Fibroblast of lung (primary cell): ENCODE data around the gene NEK6.

Experiments used
- EZH2 ChIP-seq: IDR thresholded peaks from 2 replicates; pipeline ENCODE4 v1.5.1; 2012; ENCODE audit warnings: low read length, control low read depth, mild to moderate bottlenecking; ENCODE audit errors: missing control alignments
- TF ChIP-seq, protein P1 (sequence below), 2 donors: IDR thresholded peaks in 1 of 2; conservative IDR thresholded peaks in 1 of 2; 1 replicate in 1 of 2; 2 replicates in 1 of 2; pipeline ENCODE4 v1.5.1; 2011 to 2012; ENCODE audit warnings: low read length in 2 of 2, control low read depth in 1 of 2, inconsistent platforms in 1 of 2, low read depth in 1 of 2, mild to moderate bottlenecking in 1 of 2

DNA sequence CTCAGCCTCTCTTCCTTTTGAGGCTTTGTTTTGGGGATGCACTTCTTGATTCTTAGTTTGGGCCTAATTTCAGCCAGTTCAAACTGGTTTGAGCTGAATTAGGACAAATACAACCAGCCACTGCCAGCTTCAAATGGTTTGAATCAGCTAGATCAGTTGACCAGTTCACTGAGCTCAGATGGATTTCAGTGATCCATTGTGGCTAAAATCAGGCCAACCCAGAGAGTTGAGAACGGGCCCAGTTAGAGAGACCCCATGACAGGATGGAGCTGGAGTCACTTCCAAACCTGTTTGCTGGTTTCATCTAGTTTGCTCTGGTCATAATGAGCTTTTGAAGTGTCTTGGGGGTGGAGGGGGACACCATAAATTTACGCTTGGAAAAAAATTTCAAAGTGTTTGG, 48.0 kb upstream of the NEK6 start:
- TF ChIP-seq, protein P1, sequence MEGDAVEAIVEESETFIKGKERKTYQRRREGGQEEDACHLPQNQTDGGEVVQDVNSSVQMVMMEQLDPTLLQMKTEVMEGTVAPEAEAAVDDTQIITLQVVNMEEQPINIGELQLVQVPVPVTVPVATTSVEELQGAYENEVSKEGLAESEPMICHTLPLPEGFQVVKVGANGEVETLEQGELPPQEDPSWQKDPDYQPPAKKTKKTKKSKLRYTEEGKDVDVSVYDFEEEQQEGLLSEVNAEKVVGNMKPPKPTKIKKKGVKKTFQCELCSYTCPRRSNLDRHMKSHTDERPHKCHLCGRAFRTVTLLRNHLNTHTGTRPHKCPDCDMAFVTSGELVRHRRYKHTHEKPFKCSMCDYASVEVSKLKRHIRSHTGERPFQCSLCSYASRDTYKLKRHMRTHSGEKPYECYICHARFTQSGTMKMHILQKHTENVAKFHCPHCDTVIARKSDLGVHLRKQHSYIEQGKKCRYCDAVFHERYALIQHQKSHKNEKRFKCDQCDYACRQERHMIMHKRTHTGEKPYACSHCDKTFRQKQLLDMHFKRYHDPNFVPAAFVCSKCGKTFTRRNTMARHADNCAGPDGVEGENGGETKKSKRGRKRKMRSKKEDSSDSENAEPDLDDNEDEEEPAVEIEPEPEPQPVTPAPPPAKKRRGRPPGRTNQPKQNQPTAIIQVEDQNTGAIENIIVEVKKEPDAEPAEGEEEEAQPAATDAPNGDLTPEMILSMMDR (conservative IDR thresholded peaks at IDR 0.05 in 1 of 2, IDR thresholded peaks at IDR 0.05 in 1 of 2; ENCODE audit: low read depth in 1 of 2, low read length in 2 of 2) = no peak
- TF ChIP-seq EZH2 = no peak
